ENCODE data around the gene RBM11.
"Not testable (repeated sequence)": the region's sequence is repeated elsewhere in the genome, so short reads cannot be mapped to it uniquely, and the experiment has no call there.

DNA sequence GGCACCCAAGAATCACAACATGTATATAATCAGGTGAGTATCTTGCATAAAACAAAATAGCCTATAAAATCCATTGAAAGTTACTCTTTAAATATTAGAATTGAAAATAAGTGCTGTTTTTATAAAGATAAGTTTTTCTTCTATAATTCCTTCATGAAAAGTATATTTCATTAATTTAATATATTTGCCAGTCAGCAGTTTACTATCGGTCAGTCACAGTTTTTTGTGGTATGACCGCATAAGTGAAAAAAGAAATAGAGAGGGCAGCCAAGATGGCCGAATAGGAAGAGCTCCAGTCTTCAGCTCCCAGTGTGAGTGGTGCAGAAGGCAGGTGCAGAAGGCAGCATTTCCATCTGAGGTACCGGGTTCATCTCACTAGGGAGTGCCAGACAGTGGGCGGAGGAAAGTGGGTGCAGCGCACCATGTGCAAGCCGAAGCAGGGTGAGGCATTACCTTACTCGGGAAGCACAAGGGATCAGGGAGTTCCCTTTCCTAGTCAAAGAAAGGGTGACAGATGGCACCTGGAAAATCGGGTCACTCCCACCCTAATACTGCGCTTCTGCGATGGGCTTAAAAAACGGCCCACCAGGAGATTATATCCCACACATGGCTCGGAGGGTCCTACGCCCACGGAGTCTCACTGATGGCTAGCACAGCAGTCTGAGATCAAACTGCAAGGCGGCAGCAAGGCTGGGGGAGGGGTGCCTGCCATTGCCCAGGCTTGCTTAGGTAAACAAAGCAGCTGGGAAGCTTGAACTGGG, 49.3 kb upstream of the RBM11 start:
- TF ChIP-seq, protein P1, sequence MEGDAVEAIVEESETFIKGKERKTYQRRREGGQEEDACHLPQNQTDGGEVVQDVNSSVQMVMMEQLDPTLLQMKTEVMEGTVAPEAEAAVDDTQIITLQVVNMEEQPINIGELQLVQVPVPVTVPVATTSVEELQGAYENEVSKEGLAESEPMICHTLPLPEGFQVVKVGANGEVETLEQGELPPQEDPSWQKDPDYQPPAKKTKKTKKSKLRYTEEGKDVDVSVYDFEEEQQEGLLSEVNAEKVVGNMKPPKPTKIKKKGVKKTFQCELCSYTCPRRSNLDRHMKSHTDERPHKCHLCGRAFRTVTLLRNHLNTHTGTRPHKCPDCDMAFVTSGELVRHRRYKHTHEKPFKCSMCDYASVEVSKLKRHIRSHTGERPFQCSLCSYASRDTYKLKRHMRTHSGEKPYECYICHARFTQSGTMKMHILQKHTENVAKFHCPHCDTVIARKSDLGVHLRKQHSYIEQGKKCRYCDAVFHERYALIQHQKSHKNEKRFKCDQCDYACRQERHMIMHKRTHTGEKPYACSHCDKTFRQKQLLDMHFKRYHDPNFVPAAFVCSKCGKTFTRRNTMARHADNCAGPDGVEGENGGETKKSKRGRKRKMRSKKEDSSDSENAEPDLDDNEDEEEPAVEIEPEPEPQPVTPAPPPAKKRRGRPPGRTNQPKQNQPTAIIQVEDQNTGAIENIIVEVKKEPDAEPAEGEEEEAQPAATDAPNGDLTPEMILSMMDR (conservative IDR thresholded peaks at IDR 0.05; ENCODE audit: low read length) = not testable (repeated sequence)
- not testable (repeated sequence) for TF ChIP-seq EZH2phosphoT487 (IDR thresholded peaks at IDR 0.05; ENCODE audit: borderline replicate concordance, low read depth, low read length)
